HG03039 (cell line): ENCODE measurements around the gene GLIS1.

Source experiments
- ATAC-seq: cut with Tn5 transposase; IDR thresholded peaks from one replicate; pipeline ENCODE4 v1.9.1; 2021; ENCODE audit warnings: mild to moderate bottlenecking, moderate library complexity; ENCODE audit not compliant: unreplicated experiment

The GLIS1 gene

DNA sequence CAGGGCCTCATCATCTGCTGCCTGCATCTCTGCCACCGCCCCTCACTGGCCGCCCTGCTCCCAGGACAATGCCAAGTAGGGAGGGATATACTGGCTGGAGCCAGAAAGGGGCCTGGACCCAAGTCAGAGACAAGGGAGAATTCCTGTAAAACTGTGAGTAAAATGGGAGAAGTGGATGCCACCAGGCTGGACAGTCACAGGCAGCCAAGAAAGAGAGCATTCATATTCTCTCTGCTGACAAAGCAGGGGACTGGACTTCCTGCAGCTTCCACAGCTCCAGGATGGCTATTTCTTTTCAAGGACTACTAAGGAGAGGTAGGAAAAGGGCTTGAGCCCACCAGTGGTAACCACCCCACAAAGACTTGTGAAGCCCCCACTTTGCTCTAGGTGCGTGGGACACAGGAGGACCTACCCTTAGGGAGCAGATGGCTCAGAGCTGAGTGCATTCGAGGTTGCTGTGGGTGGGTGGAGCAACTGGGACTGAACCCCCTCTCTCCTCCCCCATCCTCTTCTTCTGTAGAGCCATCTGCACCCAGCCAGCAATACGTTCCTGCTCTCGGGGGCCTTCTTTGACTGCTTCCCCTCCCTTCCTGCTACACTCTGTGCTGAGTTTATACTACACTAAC, 57.5 kb downstream of the GLIS1 start:
- ATAC-seq = no peak

DNA sequence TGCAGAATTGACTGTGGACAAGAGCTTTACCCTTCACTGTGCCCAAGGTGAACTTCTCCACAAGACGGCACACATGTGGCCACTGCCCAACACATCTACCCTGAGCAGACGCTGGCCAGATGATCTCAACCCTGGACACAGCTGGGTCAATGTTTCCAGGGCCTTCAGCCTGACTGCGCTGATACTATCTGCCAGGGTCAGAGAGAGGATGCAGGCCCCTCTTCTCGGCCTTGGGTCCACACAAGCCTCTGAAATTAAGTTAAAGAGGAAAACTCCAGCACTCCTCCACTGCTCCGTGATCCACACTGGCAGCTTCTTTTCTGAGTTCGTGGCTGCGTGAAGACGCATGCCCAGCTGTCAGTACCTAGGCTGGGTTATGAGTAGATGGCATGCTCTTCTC, 58.1 kb downstream of the GLIS1 start:
- ATAC-seq = no peak

DNA sequence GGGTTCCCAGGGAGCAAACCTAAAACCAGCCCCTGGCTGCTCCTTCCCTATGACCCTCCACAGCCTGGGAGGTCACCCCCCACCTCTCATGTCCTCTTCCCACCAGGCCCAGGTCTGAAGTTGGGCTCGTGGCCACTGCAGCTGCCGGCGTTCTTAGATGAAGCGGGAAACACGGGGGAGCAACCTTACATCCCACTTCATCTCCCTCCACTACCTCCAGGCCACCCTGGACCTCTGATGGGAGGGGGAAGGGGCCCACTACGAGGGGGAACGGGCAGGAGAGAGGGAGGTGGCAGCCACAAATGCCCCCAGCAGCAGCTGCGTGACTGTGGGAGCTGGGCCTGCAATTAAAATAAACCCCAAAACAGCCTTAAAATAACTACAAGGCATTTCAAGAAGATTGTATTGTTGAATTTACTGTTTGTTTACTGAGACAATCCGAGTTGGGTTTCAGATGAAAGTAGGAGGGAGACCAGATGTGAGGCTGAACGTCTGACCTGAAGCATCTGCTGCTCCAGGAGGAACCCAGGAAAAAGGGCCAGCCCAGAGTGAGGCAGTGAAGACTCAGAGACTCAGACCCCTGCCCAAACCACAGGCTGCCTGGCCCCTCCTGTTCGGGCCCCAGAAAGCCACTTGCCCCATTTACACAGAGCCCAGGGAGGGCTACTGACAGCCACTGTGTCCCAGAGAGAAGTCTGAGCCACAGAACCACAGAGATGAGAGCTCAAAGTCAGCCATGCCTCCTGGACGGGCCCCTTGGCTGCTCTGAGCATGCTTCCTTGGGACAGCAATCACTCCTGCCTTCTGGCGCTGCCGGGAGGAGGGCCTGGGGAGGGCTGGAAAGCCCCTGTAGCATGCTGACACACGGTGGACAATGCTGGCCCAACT, 59.8 kb downstream of the GLIS1 start:
- no peak for ATAC-seq

DNA sequence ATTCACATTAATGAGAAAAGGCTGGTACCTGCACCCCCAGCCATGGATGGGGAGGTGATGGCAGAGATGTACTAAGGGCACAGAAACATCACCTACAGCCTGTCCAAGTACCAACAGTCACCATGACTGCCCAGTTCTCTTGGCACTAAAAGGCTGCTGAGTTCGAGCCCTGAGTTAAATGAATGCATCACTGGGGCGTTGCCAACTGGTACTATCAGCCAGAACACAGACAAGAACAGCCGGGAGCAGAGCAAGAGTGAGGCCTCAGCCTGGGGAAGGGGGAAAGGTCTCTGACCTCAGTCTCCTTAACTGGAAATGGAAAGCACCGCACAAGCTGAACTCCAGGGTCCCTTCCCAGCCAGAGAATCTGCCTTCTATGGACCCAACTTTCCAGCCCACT, 60.5 kb downstream of the GLIS1 start:
- no peak for ATAC-seq

DNA sequence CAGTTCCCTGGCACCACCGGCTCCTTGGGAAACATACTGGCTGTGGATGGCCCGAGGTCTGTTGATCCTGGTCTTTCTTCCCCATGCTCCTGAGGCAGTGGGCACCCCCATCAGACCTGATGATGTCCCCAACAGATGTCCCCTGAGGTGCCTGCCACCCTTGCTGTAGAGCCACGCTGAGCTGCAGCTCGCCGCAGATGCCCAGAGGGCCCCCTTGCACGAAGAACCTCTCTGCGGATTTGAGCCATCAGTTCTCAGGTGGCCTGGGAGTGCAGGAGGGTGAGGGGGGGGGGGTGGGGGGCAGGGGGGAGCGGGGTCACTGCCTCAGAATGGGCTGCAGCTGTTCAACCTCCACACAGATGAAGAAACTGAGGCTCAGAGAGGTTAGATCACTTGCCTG, 60.9 kb downstream of the GLIS1 start:
- no peak for ATAC-seq

DNA sequence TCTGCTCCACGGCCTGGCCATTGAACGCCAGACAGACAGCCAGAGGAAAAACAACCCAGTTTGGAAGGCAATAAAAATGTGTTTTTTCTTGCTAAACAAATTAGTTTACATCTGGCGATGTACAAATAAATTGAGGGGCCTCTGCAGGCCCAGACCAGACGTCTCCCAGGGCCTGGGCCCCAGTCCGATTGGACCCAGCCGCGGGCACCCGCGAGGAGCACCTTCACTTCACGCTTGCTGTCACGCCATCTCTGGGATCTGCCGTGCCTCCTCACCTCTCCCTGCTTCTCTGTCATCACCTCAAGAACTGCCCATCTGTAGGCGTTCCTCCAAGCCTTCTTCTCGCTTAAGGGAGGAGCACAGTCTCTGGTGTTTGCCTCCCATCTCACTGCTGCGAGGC, 61.5 kb downstream of the GLIS1 start:
- no peak for ATAC-seq

DNA sequence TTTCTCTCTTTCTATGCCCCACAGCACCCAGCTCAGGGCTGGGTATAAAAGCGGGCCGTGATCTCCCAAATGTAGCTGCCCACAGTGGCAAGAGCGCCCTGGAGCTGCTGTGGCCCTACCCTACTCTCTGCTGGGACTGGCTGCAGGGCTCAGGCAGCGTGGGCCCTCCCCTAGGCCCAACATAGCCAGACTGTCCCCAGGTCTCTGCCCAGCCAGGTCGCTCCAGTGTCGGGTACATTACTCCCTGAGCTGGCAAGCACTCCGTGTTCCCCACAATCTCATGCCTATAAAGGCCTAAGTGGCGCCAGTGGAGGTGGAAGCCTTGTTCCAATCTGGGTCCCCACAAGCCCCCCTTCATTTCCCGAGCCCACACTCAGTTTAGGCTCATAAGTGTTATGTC, 66.2 kb downstream of the GLIS1 start:
- ATAC-seq = no peak

DNA sequence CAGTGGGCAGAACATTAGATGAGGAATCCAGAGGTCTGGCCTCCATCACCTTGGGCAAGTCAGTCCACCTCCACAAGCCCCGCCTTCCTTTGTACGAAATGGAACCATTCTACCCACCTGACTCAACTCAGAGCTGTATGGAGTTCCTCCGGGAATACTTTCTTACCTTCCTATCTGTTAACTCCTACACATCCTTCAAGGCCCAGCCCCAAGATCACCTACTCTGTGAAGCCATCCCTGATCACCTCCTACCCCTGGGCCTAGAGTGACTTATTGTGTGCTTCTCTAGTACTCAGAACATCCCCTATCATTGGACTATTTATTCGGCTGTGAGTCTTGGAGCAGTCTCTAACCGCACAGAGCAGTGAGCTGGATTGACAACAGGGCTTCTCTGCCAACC, 66.7 kb downstream of the GLIS1 start:
- no peak for ATAC-seq

DNA sequence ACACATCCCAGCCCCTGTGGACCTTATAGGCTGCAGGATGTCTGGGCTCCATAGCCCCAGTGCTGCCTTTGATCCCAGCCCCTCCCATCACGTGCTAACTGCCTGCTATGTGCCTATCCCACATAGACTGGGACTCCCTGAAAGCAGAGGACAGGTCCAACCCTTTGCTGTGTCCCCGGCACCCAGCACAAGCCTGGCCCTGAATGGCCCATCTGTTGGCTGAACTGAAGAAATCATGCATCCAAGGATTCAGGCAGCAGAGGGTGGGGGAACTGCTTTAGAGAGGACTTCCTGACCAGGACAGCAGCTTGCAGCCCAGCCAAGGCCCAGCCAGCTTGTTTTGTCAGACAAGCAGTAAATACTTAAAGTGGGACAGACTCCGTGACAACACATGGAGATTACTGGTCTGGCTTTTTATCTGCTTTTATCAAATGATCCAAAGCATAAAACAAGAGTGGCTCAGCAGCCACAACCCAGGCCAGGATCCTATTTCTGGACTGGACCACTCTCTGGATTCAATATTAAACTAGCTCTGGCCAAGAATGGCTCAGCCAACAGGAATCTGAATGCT, 69.3 kb downstream of the GLIS1 start:
- no peak for ATAC-seq

DNA sequence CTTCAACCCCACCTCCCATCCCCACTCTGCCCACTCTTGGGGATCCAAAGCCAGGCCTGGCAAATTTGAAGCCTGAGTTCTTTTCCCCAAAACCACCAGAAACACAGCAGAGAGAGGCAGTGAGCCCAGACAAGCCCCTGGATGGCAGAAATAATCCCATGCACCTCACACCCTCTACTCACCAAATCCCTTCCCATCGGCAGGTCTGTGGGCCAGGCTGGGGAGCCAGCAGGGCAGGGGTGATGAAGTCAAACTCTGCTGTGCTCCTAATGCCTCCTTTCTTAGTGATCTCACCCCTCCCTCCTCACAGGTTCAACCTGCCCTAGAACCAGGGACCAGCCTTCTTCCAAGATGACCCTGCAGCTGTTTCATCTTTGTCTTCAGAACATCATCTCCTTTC, 72.4 kb downstream of the GLIS1 start:
- ATAC-seq = no peak

DNA sequence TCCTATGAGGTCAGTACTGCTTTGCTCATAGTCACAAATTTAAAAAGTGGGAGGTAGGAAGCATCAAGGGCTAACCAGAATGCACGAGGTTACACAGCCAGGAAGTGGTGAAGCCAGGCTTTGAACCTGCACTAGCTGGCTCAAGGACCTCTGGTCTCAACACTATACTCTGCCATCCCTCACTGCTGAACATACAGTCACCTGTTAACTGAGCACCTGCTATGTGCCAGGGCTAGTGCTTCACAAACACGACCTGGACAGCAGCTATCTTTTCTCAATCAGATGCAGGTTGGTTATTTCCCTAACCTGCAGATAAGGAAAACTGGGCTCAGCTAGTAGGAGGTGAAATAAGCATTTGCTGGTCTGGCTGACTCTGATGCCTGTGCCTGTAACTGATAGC, 73.0 kb downstream of the GLIS1 start:
- ATAC-seq = no peak

DNA sequence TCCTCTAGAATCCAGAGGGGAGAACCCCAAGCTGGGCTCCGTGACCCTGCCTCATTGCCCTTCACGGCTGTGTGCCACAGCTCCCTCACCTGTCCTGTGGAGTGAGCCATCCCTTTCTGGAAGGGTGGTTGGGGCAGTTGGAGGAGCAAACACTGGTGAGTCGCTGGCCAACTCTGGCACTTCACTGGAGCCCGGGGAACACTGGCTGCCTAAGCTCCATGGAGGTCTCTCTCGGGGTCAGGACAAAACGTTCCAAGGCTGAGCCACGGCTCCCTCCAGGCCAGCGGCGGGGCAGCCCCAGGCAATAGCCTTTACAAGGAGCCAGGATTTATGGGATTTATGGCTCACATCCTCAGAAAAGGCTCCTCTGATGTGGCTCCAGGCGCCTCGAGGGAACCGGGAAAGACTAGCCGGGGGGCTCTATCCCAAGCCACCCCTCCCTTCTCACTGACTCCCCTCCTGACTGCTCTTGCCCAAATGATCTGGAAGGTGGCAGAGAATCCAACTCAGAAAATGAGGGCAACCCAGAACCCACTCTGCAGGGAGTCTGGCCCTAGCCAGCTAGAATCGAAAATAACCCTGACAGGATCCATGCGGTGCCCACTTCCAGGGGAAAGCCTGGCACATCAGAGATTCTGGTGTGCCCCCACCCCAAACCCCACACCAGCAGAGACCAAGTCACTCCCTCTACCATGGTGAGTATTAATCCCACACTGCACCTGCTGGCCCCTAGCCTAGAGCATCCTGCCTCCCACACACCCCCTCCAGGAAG, 75.2 kb downstream of the GLIS1 start:
- ATAC-seq = no peak

DNA sequence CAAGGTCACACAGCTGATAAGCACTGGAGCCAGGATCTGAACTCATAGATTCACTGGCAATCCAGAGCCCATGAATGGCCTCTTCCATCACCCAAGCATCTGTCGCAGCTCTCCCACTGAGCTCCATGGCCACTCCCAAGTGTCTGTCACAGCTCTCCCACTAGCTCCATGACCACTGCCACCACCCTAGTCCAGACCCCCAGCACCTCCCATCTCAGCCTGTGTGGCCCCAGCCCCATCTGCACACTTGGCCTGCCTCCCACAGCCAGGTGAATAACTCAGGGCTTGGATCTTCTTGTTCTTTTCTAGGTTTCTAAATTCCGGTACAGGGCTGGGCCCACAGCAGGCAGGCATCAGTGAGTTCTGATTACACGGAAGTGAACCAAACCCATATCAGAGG, 76.0 kb downstream of the GLIS1 start:
- no peak for ATAC-seq

DNA sequence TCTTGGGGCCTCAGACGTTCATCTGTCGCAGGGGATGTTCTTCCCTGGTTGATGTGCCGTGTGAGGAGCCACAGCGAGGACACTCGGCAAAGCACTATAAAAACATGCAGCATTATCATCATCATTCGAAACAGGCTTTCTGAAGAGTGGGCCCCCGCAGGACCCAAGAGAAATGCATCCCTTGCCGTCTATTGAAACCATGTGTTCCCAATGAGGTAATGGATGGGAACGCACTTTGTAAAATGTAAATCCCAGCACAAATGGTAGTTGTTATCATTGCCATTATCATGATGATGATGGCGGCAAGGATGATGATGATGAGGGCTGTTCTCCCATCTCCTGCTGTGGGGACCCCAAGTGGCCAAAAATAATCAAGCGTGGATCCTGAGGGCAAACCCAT, 76.8 kb downstream of the GLIS1 start:
- no peak for ATAC-seq

DNA sequence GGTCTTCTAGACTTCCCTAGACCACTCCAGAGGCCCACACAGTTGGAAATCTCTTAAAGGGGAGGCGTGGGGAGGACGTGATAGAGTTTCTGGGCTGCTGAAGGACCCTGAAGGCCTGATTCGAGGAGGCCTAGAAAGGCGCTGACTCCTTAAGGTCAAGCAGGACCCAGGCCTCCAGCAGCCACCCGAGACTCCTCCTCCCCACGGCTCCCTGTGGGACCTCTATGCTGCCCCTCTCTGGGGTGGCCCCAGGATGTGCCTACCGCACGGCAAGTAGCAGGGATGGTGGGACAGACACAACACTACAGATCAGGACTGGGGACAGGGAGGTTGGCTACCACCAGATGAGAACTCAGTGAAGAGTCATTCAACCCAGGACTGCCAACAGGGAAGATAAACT, 77.5 kb downstream of the GLIS1 start:
- no peak for ATAC-seq

DNA sequence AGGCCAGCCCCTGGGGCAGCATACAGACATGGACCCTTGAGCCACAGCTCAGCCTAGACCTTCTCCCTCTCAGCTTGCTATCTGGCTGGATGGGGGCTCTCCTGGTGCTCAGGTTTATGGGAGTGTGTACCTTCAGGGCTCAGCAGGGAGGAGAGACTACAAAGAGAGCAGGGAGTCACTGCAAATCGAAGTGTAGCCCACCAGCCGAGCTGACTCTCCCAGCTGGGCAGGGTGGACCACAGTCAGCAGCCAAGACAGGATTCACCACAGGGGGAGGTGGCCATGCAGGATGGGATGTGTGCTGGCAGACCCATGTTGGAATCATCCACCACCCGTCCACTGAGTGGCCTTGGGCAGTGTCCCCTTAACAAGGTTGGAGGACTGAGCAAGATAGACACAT, 78.3 kb downstream of the GLIS1 start:
- no peak for ATAC-seq

DNA sequence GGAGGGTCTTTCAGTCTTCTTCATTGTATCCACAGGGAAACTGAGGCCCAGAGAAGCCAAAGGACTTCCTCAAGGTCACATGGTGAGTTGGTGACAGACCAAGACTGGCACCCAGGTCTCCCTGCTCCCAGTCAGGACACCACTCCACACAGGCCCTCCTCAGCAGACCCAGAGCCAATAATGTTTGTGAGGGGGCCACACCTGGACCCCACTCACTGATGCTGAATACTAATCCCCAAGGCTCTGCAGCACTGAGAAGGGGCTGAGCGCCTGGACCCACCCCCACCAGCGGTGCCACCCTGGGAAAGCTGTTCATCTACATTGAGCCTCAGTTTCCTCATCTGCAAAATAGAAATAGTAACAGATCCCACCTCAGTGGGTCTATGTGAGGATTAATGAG, 79.5 kb downstream of the GLIS1 start:
- no peak for ATAC-seq

DNA sequence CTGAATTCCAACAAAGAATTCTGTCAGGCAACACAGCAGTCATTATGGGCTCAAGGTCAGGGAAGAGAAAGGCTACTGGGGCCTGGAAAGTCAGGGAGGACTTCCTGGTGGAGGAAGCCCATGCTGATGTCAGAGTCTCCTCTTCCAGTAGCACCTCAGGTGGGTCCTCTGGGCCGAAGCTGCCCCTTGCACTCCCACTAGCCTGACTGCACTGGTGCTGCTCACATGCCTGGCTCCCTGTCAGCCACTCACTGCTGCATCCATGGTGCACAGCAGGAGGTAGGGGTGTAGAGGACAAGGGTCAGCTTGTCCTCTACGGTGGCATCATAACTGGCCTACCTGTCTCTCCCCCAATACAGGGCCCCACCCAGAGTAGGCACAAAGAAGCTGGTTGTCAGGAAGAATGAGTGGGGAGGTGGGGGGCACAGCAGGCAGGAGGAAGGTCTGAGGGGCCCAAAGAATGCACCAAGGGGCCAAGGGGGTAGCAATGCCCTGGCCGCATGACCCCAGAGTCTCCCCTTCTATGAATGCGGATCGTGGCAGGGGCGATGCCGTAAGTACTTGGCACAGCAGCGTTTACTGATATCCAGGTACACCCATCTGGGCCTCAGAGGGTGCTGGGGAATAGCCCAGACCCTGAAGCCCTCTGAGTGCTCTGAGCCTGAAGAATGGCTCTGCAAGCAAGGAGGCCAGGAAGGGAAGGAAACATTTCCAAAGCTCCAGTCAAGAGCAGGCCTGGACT, 80.3 kb downstream of the GLIS1 start:
- no peak for ATAC-seq

DNA sequence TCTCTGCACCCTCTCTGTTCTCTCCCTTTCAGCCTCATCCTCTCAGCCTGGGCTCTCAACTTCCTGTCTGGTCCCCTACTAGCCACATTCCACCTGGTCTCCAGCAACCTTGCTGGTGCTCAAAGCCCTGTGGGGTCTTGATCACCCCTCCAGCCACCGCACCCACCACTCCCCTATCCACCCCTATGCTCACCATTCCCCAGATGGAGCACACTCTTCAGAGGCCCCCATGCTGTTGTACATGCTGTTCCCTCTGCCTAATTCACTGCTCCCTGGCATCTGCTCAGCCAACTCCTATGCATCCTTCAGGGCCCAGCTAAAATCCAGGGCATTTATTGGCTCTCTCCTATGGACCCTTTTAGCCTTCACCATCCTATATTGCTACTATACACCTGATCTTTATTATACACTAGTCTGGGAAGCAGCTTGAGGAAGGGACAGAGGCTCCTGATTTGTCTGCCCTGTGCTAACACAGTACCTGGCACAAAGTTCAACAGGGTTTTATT, 81.0 kb downstream of the GLIS1 start:
- ATAC-seq = no peak

DNA sequence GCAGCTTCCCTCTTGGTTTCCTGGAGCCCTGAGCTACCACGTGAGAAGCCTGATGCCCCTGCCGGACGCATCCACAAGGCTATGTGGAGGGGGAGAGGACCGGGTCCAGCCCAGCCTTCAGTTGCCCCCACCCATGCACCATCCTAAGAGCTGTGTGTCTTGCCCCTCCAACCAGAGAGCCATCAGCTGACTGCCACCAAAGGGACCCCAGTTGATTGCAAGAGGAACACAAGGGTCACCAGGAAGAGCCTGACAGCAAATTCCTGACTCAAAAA, 81.5 kb downstream of the GLIS1 start:
- ATAC-seq = no peak
